Measurements from ENCODE around the gene TRIM36. TPM values are rescaled to one million over a fixed set of nuclear protein-coding genes. Genes with fewer than 3 reads are reported as not detected.

Gene TRIM36
- total and polyA plus RNA-seq, 3 donors from 2014 or later: 106 to 384 (median 289) TPM

DNA sequence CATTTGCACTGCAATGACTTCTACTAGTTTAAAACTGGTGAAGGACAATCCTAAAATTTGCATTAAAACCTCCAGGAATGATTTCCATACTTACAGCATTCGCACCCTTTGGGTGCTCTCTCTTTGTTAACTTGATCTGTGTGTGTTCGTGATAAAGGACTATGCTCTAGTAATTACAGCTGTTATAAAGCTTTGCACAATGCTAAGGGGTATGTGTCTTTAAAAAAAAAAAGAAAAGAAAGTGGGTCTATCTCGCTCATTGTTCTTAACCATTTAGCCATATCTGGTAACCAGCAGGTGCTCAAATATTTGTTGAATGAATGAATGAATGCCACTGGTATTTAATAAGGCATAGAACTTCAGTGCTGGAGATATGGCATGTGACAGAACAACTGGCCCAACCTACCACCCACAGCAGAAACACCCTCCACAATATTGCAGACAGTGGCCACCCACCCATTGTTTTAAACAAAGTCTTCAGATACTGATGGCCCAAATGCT is 8.7 kb downstream of the TRIM36 start:
- Histone ChIP-seq H3K9me3 (no peaks in the 10 kb centered on the region), H3K27ac (no peak overlapping the region), H3K4me1 (no peaks in the 10 kb centered on the region), H3K4me3 (no peak overlapping the region), H3K27me3 (no peaks in the 10 kb centered on the region), H3K36me3 (ENCODE audit: low read depth, missing control alignments) (no peaks in the 10 kb centered on the region)
- 89 to 90% methylated on average over 3 of the region's 3 CpGs for WGBS, 2 donors
- DNase-seq: no peak
- intact Hi-C loops (cut with DNase I; ENCODE audit: low total_unique reads): no loop called here
- TF ChIP-seq POLR2A (IDR thresholded peaks at IDR 0.05): no peak
- TF ChIP-seq, protein P1, sequence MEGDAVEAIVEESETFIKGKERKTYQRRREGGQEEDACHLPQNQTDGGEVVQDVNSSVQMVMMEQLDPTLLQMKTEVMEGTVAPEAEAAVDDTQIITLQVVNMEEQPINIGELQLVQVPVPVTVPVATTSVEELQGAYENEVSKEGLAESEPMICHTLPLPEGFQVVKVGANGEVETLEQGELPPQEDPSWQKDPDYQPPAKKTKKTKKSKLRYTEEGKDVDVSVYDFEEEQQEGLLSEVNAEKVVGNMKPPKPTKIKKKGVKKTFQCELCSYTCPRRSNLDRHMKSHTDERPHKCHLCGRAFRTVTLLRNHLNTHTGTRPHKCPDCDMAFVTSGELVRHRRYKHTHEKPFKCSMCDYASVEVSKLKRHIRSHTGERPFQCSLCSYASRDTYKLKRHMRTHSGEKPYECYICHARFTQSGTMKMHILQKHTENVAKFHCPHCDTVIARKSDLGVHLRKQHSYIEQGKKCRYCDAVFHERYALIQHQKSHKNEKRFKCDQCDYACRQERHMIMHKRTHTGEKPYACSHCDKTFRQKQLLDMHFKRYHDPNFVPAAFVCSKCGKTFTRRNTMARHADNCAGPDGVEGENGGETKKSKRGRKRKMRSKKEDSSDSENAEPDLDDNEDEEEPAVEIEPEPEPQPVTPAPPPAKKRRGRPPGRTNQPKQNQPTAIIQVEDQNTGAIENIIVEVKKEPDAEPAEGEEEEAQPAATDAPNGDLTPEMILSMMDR (IDR thresholded peaks at IDR 0.05): no peak

DNA sequence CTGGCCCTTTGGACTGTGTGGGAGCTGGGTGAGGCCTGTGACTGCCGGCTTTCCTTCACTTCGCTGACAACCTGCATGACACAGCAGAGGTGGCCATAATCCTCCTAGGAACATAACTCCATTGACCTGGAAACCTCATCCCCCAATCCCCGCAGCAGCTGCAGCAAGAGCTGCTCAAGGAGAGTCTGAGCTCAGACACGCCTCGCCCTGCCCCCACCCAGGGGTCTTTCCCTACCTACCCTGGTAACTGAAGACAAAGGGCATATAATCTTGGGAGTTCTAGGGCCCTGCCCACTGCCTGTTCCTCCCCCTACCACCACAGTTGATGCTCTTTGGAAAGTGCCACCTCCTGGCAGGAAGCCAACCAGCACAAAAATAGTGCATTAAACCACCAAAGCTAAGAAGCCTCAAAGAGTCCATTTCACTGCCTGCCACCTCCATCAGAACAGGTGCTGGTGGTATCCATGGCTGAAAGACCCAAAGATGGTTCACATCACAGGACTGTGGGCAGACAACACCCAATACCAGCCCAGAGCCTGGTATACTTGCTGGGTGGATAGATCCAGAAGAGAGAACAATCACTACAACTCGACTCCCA is 18.4 kb downstream of the TRIM36 start:
- Histone ChIP-seq H3K27me3 (no peaks in the 10 kb centered on the region), H3K4me3 (no peak overlapping the region), H3K4me1 (no peaks in the 10 kb centered on the region), H3K27ac (no peak overlapping the region), H3K36me3 (ENCODE audit: low read depth, missing control alignments) (no peaks in the 10 kb centered on the region), H3K9me3 (no peaks in the 10 kb centered on the region)
- TF ChIP-seq, protein P1 (IDR thresholded peaks at IDR 0.05): no peak
- TF ChIP-seq POLR2A (IDR thresholded peaks at IDR 0.05): no peak
- WGBS, 2 donors: 86 to 96% methylated on average over 1 to 5 of the region's 6 CpGs
- DNase-seq: no peak
- intact Hi-C loops (cut with DNase I; ENCODE audit: low total_unique reads): no loop called here

DNA sequence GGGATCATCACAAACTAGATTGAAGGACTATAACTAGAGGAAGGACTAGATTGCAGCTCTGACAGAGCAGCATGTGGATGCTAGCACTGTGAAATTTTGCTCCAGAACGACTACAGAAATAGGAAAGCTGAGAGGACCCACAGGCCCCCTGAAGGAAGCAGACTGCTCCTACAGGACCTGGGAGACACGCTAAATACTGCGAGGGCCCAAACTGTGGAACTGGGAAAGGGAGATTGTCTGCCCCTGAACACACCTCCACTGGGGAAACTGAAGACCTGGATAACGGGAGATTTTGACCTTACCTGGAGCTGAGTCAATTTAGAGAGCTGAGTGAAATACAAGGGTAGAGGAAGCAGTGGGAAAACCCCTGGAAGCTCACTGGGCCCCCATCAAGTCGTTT is 19.2 kb downstream of the TRIM36 start:
- intact Hi-C loops (cut with DNase I; ENCODE audit: low total_unique reads): no loop called here
- H3K27me3 ChIP-seq: no peaks in the 10 kb centered on the region
- H3K36me3 ChIP-seq (ENCODE audit: low read depth, missing control alignments): no peaks in the 10 kb centered on the region
- 79 to 89% methylated on average over 5 of the region's 5 CpGs for WGBS, 2 donors
- H3K4me3 ChIP-seq: no peak overlapping the region
- TF ChIP-seq POLR2A (IDR thresholded peaks at IDR 0.05): no peak
- TF ChIP-seq, protein P1 (IDR thresholded peaks at IDR 0.05): no peak
- H3K9me3 ChIP-seq: no peaks in the 10 kb centered on the region
- H3K27ac ChIP-seq: no peak overlapping the region
- DNase-seq: no peak
- no peaks in the 10 kb centered on the region for H3K4me1 ChIP-seq

DNA sequence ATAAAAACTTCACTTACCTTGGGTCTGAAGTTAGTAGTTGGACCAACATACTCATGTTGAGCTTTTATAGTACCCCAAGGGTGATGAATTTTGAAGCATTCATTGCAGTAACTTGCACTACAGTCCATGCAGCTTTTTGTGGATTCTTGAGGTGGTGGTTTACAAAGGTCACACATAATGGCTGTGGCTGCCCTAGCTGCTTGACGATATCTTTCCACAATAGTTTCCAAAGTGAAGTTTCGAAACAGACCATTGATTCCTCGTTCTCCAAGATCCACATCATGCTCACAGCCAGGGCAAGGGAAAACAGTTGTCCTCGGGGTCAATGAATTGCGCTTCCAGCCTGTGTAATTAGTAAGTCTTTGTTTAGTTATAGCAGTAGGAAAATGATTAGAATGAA is 22.7 kb downstream of the TRIM36 start:
- no peak for DNase-seq
- TF ChIP-seq, protein P1 (IDR thresholded peaks at IDR 0.05): no peak
- no peak for TF ChIP-seq POLR2A (IDR thresholded peaks at IDR 0.05)
- H3K4me3 ChIP-seq: no peak overlapping the region
- WGBS, 2 donors: 87 to 92% methylated on average over 5 of the region's 5 CpGs
- no peaks in the 10 kb centered on the region for H3K4me1 ChIP-seq
- H3K27ac ChIP-seq: no peak overlapping the region
- no peaks in the 10 kb centered on the region for H3K27me3 ChIP-seq
- no peaks in the 10 kb centered on the region for H3K9me3 ChIP-seq
- intact Hi-C loops (cut with DNase I; ENCODE audit: low total_unique reads): no loop called here
- H3K36me3 ChIP-seq (ENCODE audit: low read depth, missing control alignments): no peaks in the 10 kb centered on the region

DNA sequence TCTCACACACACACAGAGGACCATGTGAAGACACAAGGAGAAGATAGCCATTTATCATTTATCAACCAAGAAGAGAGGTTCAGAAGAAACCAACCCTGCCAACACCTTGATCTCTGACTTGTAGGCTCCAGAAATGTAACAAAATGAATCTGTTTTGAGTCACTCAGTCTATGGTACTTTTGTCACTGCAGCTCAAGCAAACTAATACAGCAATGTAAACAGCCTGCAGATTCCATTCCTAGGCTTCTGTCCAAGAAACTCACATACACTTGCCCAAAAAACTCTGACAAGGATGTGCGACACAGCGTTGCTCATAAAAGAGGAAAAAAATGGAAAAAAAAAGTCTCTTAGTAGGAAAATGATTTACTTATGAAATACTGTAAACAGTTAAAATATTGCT is 33.4 kb downstream of the TRIM36 start:
- no peaks in the 10 kb centered on the region for H3K36me3 ChIP-seq (ENCODE audit: low read depth, missing control alignments)
- H3K4me1 ChIP-seq: no peaks in the 10 kb centered on the region
- WGBS, 2 donors: 90 to 93% methylated on average over 2 of the region's 2 CpGs
- no peaks in the 10 kb centered on the region for H3K9me3 ChIP-seq
- intact Hi-C loops (cut with DNase I; ENCODE audit: low total_unique reads): no loop called here
- H3K27me3 ChIP-seq: no peaks in the 10 kb centered on the region
- no peak for TF ChIP-seq POLR2A (IDR thresholded peaks at IDR 0.05)
- TF ChIP-seq, protein P1 (IDR thresholded peaks at IDR 0.05): no peak
- no peak overlapping the region for H3K27ac ChIP-seq
- DNase-seq: no peak
- H3K4me3 ChIP-seq: no peak overlapping the region

Data from testis (tissue), 3 donors.